ENCODE measurements around the gene TPCN2. TPM values are rescaled to one million over a fixed set of nuclear protein-coding genes. Genes with fewer than 3 reads are reported as not detected.

TPCN2 gene
- total RNA-seq, 2 donors from 2014 or later = 4.2 to 5.3 TPM

- no peak for TF ChIP-seq CTCF (IDR thresholded peaks at IDR 0.05)
- Histone ChIP-seq H3K36me3 (peaks cover 26% of the 10 kb centered on the region), H3K27me3 (no peaks in the 10 kb centered on the region), H3K27ac (no peak overlapping the region), H3K4me1 (no peaks in the 10 kb centered on the region), H3K4me3 (no peak overlapping the region), H3K9me3 (no peaks in the 10 kb centered on the region)
- DNase-seq (ENCODE audit: low spot score) = no peak
Observed at GRCh38 chr11:69066122-69067112, 17.7 kb downstream of the TPCN2 start.

- no peaks in the 10 kb centered on the region for H3K4me1 ChIP-seq
- H3K4me3 ChIP-seq = no peak overlapping the region
- no peaks in the 10 kb centered on the region for H3K27me3 ChIP-seq
- peaks cover 34% of the 10 kb centered on the region for H3K36me3 ChIP-seq
- no peak for DNase-seq (ENCODE audit: low spot score)
- TF ChIP-seq CTCF (IDR thresholded peaks at IDR 0.05) = no peak
- no peaks in the 10 kb centered on the region for H3K9me3 ChIP-seq
- no peak overlapping the region for H3K27ac ChIP-seq
Observed at GRCh38 chr11:69067200-69067599, 18.5 kb downstream of the TPCN2 start.

GRCh38 chr11:69071086-69071800 is 22.5 kb downstream of the TPCN2 start:
- Histone ChIP-seq H3K4me3 (no peak overlapping the region), H3K27me3 (no peaks in the 10 kb centered on the region), H3K36me3 (peaks cover 17% of the 10 kb centered on the region), H3K4me1 (peaks cover 0 to 9% of the 10 kb centered on the region in 2 donors), H3K9me3 (no peaks in the 10 kb centered on the region), H3K27ac (no peak overlapping the region)
- no peak for TF ChIP-seq CTCF (IDR thresholded peaks at IDR 0.05)
- no peak for DNase-seq (ENCODE audit: low spot score)

- H3K9me3 ChIP-seq = no peaks in the 10 kb centered on the region
- peaks cover 17% of the 10 kb centered on the region for H3K36me3 ChIP-seq
- H3K4me1 ChIP-seq = peaks cover 0 to 9% of the 10 kb centered on the region in 2 donors
- no peak overlapping the region for H3K4me3 ChIP-seq
- TF ChIP-seq CTCF (IDR thresholded peaks at IDR 0.05) = no peak
- no peak for DNase-seq (ENCODE audit: low spot score)
- no peak overlapping the region for H3K27ac ChIP-seq
- no peaks in the 10 kb centered on the region for H3K27me3 ChIP-seq
Observed at GRCh38 chr11:69071956-69072355, 23.2 kb downstream of the TPCN2 start.

GRCh38 chr11:69073469-69073868 is 24.7 kb downstream of the TPCN2 start:
- Histone ChIP-seq H3K4me3 (no peak overlapping the region), H3K27ac (peak overlapping the region in 1 of 2 donors; percentile 84), H3K4me1 (peaks cover 0 to 9% of the 10 kb centered on the region in 2 donors), H3K36me3 (peaks cover 24% of the 10 kb centered on the region), H3K27me3 (no peaks in the 10 kb centered on the region), H3K9me3 (no peaks in the 10 kb centered on the region)
- DNase-seq (ENCODE audit: low spot score) = no peak
- no peak for TF ChIP-seq CTCF (IDR thresholded peaks at IDR 0.05)
